A549 (cell line): Measurements from ENCODE around the gene BAHCC1. TPM values are rescaled to one million over a fixed set of nuclear protein-coding genes. Genes with fewer than 3 reads are reported as not detected.
A peak's percentile ranks its signal among the peaks of the same experiment; 100 is the strongest.

Experiments
- ATAC-seq, 2 experiments: fragments of 200-7000 bp in 1 of 2; fragments of >200 bp in 1 of 2; cut with Nextera tagmentation in 1 of 2; cut with Tn5 transposase in 1 of 2; 3 replicates each; pipeline versions ENCODE4 v1.8.0 to v1.9.1; 2018 to 2020; ENCODE audit warnings: mild to moderate bottlenecking in 1 of 2, moderate library complexity in 1 of 2
- CTCF ChIA-PET: fragments of 300-600 bp; sonication (Branson Sonifier 250); formaldehyde crosslinking; extraction: SDS; loops from one replicate; lab custom pipeline; 2021; ENCODE audit warnings: antibody characterized with exemption, inconsistent platforms; lab: Yijun Ruan, JAX
- POLR2A ChIA-PET: fragments of 350-600 bp; formaldehyde crosslinking; extraction: SDS; loops from one replicate; lab custom pipeline; 2021; ENCODE audit warnings: antibody characterized with exemption, inconsistent platforms; lab: Yijun Ruan, JAX
- DNase-seq, 2 experiments: peaks; one replicate each; pipeline versions ENCODE4 v3.0.0 to v3.0.0-alpha.2; 2011 to 2016; ENCODE audit warnings: low read depth in 1 of 2, low spot score in 1 of 2
- FAIRE-seq: peaks from 2 replicates; lab custom pipeline; 2011; peaks lifted over from hg19 to GRCh38; lab: Jason Lieb, UNC
- H3K27ac ChIP-seq, 2 experiments: fragments of >200 bp; sonication (Bioruptor Twin); formaldehyde crosslinking; 3 replicates each; pipeline ENCODE4 v1.5.1; 2016 to 2017
- H3K4me1 ChIP-seq: fragments of >200 bp; sonication (Bioruptor Twin); formaldehyde crosslinking; 3 replicates; pipeline ENCODE4 v1.6.1; 2016
- H3K4me2 ChIP-seq: fragments of >200 bp; sonication (Bioruptor Twin); formaldehyde crosslinking; 3 replicates; pipeline ENCODE4 v1.6.1; 2016
- H3K4me3 ChIP-seq: fragments of >200 bp; sonication (Bioruptor Twin); formaldehyde crosslinking; 3 replicates; pipeline ENCODE4 v1.5.1; 2016
- H3K9me3 ChIP-seq: fragments of >200 bp; sonication (Bioruptor Twin); formaldehyde crosslinking; 3 replicates; pipeline ENCODE4 v1.6.1; 2016
- BHLHE40 ChIP-seq: IDR thresholded peaks from 2 replicates; pipeline ENCODE4 v1.6.1; 2012; ENCODE audit warnings: low read depth, low read length, inconsistent platforms
- CBX2 ChIP-seq: fragments of 200-600 bp; sonication (generic); IDR thresholded peaks from 2 replicates; pipeline ENCODE4 v1.6.1; 2016; ENCODE audit warnings: low read depth, mild to moderate bottlenecking, borderline replicate concordance
- CBX8 ChIP-seq: fragments of 200-600 bp; sonication (generic); IDR thresholded peaks from 2 replicates; pipeline ENCODE4 v1.6.1; 2016
- CHD4 ChIP-seq: fragments of 200-600 bp; sonication (generic); IDR thresholded peaks from 2 replicates; pipeline ENCODE4 v1.6.1; 2016; ENCODE audit warnings: antibody characterized with exemption, mild to moderate bottlenecking, borderline replicate concordance
- FOXS1 ChIP-seq: fragments of 250-450 bp; sonication (Bioruptor Pico); IDR thresholded peaks from 2 replicates; pipeline ENCODE4 v1.5.0; 2020; ENCODE audit warnings: mild to moderate bottlenecking, moderate library complexity
- HEYL ChIP-seq: fragments of 250-450 bp; sonication (Bioruptor Pico); IDR thresholded peaks from 2 replicates; pipeline ENCODE4 v1.8.0; 2021; ENCODE audit warnings: mild to moderate bottlenecking, moderate library complexity
- JUNB ChIP-seq: fragments of >200 bp; sonication (Bioruptor Twin); formaldehyde crosslinking; IDR thresholded peaks from 2 replicates; pipeline ENCODE4 v1.6.1; 2016
- KDM1A ChIP-seq: fragments of 200-600 bp; sonication (generic); IDR thresholded peaks from 2 replicates; pipeline ENCODE4 v1.6.1; 2016; ENCODE audit warnings: low read depth, mild to moderate bottlenecking
- MAFK ChIP-seq: fragments of 450-650 bp; IDR thresholded peaks from 2 replicates; pipeline ENCODE4 v1.6.1; 2014; ENCODE audit not compliant: partially characterized antibody
- MAZ ChIP-seq: fragments of 150-350 bp; IDR thresholded peaks from 2 replicates; pipeline ENCODE4 v1.6.1; 2014; ENCODE audit warnings: antibody characterized with exemption, low read depth, low read length, borderline replicate concordance
- POLR2AphosphoS2 ChIP-seq: conservative IDR thresholded peaks from 2 replicates; pipeline ENCODE4 v1.6.1; 2012; ENCODE audit warnings: low read length, improper control_type of control experiment, inconsistent platforms
- RARB ChIP-seq: fragments of 250-450 bp; sonication (Bioruptor Pico); IDR thresholded peaks from 2 replicates; pipeline ENCODE4 v1.8.0; 2021; ENCODE audit warnings: mild to moderate bottlenecking, moderate library complexity
- RFX5 ChIP-seq: fragments of 450-650 bp; IDR thresholded peaks from 2 replicates; pipeline ENCODE4 v1.7.1; 2014; ENCODE audit warnings: antibody characterized with exemption, mild to moderate bottlenecking, moderate library complexity
- SREBF2 ChIP-seq: fragments of 450-650 bp; IDR thresholded peaks from 2 replicates; pipeline ENCODE4 v1.6.1; 2014; ENCODE audit warnings: mild to moderate bottlenecking, moderate library complexity
- TFCP2L1 ChIP-seq: fragments of 250-450 bp; sonication (Bioruptor Pico); IDR thresholded peaks from 2 replicates; pipeline ENCODE4 v1.5.0; 2021; ENCODE audit warnings: mild to moderate bottlenecking
- TP53 ChIP-seq: fragments of 250-450 bp; sonication (Bioruptor Pico); IDR thresholded peaks from 2 replicates; pipeline ENCODE4 v1.5.0; 2021; ENCODE audit warnings: mild to moderate bottlenecking, moderate library complexity
- WGBS: methylation state at CpG from one replicate; pipeline ENCODE4 v1.1.6; 2017; ENCODE audit errors: missing lambda C conversion rate; 5-methylcytosine and 5-hydroxymethylcytosine counted together
- polyA plus RNA-seq, 4 experiments: library from polyadenylated mRNA; depleted of rRNA in 3 of 4; stranded (reverse); fragments of >200 nt; fragmentation: RNase III in 1 of 4; extraction: RNeasy Plus Mini Kit Qiagen cat#74134 plus additional on column Dnase treatment in 1 of 4; gene quantifications; 2 replicates in 3 of 4; 3 replicates in 1 of 4; pipeline ENCODE4 v1.2.3, GENCODE V29; 2011 to 2017
- TF ChIP-seq, protein P1 (sequence below): fragments of 450-650 bp; IDR thresholded peaks from 2 replicates; pipeline ENCODE4 v1.6.1; 2014; ENCODE audit warnings: antibody characterized with exemption
- TF ChIP-seq, protein P2 (sequence below): IDR thresholded peaks from 2 replicates; pipeline ENCODE4 v1.6.1; 2012
- TF ChIP-seq, protein P3 (sequence below): fragments of >200 bp; sonication (Bioruptor Twin); formaldehyde crosslinking; IDR thresholded peaks from 3 replicates; pipeline ENCODE4 v1.5.1; 2016
- TF ChIP-seq, protein P4 (sequence below): fragments of >200 bp; sonication (Bioruptor Twin); formaldehyde crosslinking; IDR thresholded peaks from 2 replicates; pipeline ENCODE4 v1.6.1; 2016
- TF ChIP-seq, protein P5 (sequence below): fragments of 250-450 bp; sonication (Bioruptor Pico); IDR thresholded peaks from 2 replicates; pipeline ENCODE4 v1.5.0; 2021; ENCODE audit warnings: mild to moderate bottlenecking, moderate library complexity, borderline replicate concordance
- TF ChIP-seq, protein P6 (sequence below): IDR thresholded peaks from 2 replicates; pipeline ENCODE4 v1.6.1; 2012
- TF ChIP-seq, protein P7 (sequence below): fragments of 150-350 bp; IDR thresholded peaks from 2 replicates; pipeline ENCODE4 v1.6.1; 2014; ENCODE audit warnings: low read depth, mild to moderate bottlenecking, low read length
- TF ChIP-seq, protein P8 (sequence below): IDR thresholded peaks from 2 replicates; pipeline ENCODE4 v1.6.1; 2012; ENCODE audit warnings: low read depth, borderline replicate concordance

Gene BAHCC1
- polyA plus RNA-seq, 2 of the 4 experiments (the other 2 are of a cell fraction) = 2.6 to 5.8 TPM

DNA sequence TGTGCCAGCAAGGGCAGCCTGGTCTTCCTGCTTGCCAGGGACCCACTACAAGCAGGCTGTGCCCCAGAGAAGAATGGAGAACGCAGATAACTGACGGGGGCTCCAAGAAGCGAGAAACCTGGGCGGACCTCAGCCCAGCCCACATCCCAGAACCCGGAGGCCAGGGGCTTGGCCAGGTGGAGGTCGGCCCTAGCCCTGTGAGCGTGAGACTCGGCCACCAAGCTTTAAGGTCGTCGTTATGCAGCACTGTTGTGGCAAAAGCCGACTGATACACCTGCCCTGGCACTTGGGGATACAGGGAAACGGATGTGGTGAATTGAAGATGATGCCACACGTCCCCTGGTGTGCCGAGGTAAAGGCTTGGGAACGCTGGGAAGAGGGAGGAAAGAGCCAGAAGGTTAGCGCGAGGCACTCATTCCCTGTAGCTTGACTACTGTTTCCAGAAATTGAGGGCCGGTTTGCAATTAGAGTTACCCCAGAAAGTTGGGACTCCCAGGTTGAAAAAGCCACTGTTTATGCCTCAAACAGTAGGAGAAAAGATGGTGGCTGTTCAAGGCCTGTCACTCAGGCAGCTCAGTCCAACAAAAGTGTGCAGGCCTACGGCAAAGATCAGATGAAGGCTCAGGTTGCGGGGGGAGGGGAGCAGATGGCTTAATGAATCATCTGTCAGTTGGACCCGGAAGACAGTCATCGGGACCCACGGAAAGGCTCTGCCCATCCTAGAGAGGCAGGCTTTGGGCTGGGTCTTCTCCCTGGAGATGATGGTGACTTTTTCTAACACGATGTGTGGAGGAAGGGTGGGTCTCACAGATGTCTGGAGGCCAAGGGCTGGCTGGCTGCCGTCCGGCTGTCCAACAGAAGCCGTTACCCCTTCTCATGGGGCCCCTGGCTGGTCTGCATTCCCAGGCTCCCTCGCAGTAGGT, 45.6 kb upstream of the BAHCC1 start:
- Histone ChIP-seq H3K4me3 (no peak overlapping the region), H3K9me3 (no peaks in the 10 kb centered on the region), H3K4me2 (no peak overlapping the region), H3K4me1 (peaks cover 8% of the 10 kb centered on the region; the same call in 1 of the 3 replicates), H3K27ac (0 out of 6 replicates have a peak overlapping the region, but pooled peaks of 1 of the 2 experiments have one; percentile 14)
- no peak for FAIRE-seq
- ATAC-seq = no peak
- ChIA-PET CTCF (interaction anchor here (0.5 to 1.7 kb wide), 6 partner anchors 11 to 135 kb away, joined by 3 to 4 read pairs (median 4); no protein-coding TSS in a partner anchor), POLR2A (no interaction called here)
- 82% methylated on average over 28 of the region's 28 CpGs for WGBS
- TF ChIP-seq POLR2AphosphoS2 (no peak), JUNB (no peak), TP53 (CRISPR knock-in tag) (no peak), SREBF2 (no peak), MAZ (no peak), CHD4 (no peak), HEYL (CRISPR knock-in tag) (no peak), RFX5 (no peak), FOXS1 (CRISPR knock-in tag) (no peak), KDM1A (no peak), RARB (no peak), BHLHE40 (no peak), MAFK (no peak), CBX2 (no peak)
- TF ChIP-seq, protein P1, sequence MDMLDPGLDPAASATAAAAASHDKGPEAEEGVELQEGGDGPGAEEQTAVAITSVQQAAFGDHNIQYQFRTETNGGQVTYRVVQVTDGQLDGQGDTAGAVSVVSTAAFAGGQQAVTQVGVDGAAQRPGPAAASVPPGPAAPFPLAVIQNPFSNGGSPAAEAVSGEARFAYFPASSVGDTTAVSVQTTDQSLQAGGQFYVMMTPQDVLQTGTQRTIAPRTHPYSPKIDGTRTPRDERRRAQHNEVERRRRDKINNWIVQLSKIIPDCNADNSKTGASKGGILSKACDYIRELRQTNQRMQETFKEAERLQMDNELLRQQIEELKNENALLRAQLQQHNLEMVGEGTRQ = no peak
- TF ChIP-seq, protein P2, sequence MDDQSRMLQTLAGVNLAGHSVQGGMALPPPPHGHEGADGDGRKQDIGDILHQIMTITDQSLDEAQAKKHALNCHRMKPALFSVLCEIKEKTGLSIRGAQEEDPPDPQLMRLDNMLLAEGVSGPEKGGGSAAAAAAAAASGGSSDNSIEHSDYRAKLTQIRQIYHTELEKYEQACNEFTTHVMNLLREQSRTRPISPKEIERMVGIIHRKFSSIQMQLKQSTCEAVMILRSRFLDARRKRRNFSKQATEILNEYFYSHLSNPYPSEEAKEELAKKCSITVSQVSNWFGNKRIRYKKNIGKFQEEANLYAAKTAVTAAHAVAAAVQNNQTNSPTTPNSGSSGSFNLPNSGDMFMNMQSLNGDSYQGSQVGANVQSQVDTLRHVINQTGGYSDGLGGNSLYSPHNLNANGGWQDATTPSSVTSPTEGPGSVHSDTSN = no peak
- TF ChIP-seq, protein P3, sequence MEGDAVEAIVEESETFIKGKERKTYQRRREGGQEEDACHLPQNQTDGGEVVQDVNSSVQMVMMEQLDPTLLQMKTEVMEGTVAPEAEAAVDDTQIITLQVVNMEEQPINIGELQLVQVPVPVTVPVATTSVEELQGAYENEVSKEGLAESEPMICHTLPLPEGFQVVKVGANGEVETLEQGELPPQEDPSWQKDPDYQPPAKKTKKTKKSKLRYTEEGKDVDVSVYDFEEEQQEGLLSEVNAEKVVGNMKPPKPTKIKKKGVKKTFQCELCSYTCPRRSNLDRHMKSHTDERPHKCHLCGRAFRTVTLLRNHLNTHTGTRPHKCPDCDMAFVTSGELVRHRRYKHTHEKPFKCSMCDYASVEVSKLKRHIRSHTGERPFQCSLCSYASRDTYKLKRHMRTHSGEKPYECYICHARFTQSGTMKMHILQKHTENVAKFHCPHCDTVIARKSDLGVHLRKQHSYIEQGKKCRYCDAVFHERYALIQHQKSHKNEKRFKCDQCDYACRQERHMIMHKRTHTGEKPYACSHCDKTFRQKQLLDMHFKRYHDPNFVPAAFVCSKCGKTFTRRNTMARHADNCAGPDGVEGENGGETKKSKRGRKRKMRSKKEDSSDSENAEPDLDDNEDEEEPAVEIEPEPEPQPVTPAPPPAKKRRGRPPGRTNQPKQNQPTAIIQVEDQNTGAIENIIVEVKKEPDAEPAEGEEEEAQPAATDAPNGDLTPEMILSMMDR = no peak
- TF ChIP-seq, protein P4, sequence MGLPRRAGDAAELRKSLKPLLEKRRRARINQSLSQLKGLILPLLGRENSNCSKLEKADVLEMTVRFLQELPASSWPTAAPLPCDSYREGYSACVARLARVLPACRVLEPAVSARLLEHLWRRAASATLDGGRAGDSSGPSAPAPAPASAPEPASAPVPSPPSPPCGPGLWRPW = no peak
- TF ChIP-seq, protein P5, sequence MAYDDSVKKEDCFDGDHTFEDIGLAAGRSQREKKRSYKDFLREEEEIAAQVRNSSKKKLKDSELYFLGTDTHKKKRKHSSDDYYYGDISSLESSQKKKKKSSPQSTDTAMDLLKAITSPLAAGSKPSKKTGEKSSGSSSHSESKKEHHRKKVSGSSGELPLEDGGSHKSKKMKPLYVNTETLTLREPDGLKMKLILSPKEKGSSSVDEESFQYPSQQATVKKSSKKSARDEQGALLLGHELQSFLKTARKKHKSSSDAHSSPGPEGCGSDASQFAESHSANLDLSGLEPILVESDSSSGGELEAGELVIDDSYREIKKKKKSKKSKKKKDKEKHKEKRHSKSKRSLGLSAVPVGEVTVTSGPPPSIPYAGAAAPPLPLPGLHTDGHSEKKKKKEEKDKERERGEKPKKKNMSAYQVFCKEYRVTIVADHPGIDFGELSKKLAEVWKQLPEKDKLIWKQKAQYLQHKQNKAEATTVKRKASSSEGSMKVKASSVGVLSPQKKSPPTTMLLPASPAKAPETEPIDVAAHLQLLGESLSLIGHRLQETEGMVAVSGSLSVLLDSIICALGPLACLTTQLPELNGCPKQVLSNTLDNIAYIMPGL (CRISPR knock-in tag) = no peak
- no peak for DNase-seq

DNA sequence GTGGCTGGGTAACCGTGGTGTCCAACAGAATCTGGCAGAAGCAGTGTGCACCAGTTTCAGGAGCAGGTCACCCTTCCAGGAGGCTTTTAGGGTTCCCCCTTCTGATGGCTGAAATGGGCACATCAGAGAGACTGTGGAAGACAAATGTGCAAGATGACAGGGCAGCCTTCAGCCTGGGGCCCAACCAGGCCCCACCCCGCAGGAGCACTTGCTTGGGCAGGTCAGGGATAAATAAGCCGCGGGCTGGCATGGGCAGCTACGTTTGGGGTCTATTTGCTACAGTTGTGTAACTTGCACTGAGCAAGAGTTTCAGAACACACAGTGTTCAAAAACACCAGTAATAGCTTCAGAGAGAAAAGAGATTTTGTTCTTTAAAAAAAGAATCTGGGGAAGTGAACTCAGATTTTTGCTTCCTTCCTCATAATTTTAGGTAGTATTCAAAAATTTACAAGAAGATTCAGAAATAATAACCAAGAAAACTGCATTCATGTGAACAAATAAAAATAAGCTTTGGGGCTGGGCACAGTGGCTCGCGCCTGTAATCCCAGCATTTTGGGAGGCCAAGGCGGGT, 44.9 kb upstream of the BAHCC1 start:
- 85% methylated on average over 8 of the region's 8 CpGs for WGBS
- H3K4me1 ChIP-seq = peaks cover 8% of the 10 kb centered on the region; the same call in 1 of the 3 replicates

More for the DNA sequence above, 44.9 kb upstream of the BAHCC1 start:
- TF ChIP-seq, protein P6, sequence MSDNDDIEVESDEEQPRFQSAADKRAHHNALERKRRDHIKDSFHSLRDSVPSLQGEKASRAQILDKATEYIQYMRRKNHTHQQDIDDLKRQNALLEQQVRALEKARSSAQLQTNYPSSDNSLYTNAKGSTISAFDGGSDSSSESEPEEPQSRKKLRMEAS = no peak
- TF ChIP-seq, protein P7, sequence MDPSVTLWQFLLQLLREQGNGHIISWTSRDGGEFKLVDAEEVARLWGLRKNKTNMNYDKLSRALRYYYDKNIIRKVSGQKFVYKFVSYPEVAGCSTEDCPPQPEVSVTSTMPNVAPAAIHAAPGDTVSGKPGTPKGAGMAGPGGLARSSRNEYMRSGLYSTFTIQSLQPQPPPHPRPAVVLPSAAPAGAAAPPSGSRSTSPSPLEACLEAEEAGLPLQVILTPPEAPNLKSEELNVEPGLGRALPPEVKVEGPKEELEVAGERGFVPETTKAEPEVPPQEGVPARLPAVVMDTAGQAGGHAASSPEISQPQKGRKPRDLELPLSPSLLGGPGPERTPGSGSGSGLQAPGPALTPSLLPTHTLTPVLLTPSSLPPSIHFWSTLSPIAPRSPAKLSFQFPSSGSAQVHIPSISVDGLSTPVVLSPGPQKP = no peak
- no peak for TF ChIP-seq CBX8
- TF ChIP-seq HEYL (CRISPR knock-in tag) = no peak
- TF ChIP-seq TFCP2L1 (CRISPR knock-in tag) = no peak
- TF ChIP-seq, protein P8, sequence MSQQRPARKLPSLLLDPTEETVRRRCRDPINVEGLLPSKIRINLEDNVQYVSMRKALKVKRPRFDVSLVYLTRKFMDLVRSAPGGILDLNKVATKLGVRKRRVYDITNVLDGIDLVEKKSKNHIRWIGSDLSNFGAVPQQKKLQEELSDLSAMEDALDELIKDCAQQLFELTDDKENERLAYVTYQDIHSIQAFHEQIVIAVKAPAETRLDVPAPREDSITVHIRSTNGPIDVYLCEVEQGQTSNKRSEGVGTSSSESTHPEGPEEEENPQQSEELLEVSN = no peak
- TF ChIP-seq BHLHE40 = no peak
- TF ChIP-seq, all 56 proteins: peak for 0
- FAIRE-seq = no peak
- ChIA-PET CTCF (interaction anchor here (0.9 to 1.9 kb wide), 7 partner anchors 10 to 135 kb away, joined by 3 to 6 read pairs (median 4); no protein-coding TSS in a partner anchor), POLR2A (no interaction called here)
- 0 out of 6 replicates have a peak overlapping the region, but pooled peaks of 1 of the 2 experiments have one; percentile 14 for H3K27ac ChIP-seq
- H3K4me3 ChIP-seq = no peak overlapping the region
- no peaks in the 10 kb centered on the region for H3K9me3 ChIP-seq
- no peak for DNase-seq
- H3K4me2 ChIP-seq = no peak overlapping the region
- no peak for ATAC-seq
